Measurements from ENCODE around the gene DYNAP.

DYNAP gene

GRCh38 chr18:54641734-54642133 is 50.7 kb downstream of the DYNAP start:
- no peak for DNase-seq

GRCh38 chr18:54647176-54647575 is 56.1 kb downstream of the DYNAP start:
- peak; percentile 9 for DNase-seq
